Putamen (tissue), 1 donor: ENCODE data around the gene CDH4.

Source experiments
- DNase-seq: peaks from one replicate; pipeline ENCODE4 v3.0.0-alpha.2; 2016; ENCODE audit warnings: low spot score

CDH4 gene

GRCh38 chr20:61673152-61673847 lies 421.2 kb downstream of the CDH4 start:
- no peak for DNase-seq

GRCh38 chr20:61674121-61674520 lies 422.1 kb downstream of the CDH4 start:
- DNase-seq: no peak

GRCh38 chr20:61674688-61675087 lies 422.6 kb downstream of the CDH4 start:
- no peak for DNase-seq

- DNase-seq: no peak
These were observed 425.9 kb downstream of the CDH4 start for GRCh38 chr20:61677928-61678327.

- DNase-seq: no peak
These were observed 426.4 kb downstream of the CDH4 start for GRCh38 chr20:61678437-61678836.

- DNase-seq: no peak
These were observed 427.4 kb downstream of the CDH4 start for GRCh38 chr20:61679473-61679872.

GRCh38 chr20:61680096-61680495 lies 428.0 kb downstream of the CDH4 start:
- DNase-seq: no peak

GRCh38 chr20:61682114-61682995 lies 430.3 kb downstream of the CDH4 start:
- no peak for DNase-seq

GRCh38 chr20:61682996-61683681 lies 431.1 kb downstream of the CDH4 start:
- no peak for DNase-seq

- DNase-seq: no peak
These were observed 431.7 kb downstream of the CDH4 start for GRCh38 chr20:61683721-61684120.

- DNase-seq: no peak
These were observed 432.1 kb downstream of the CDH4 start for GRCh38 chr20:61684136-61684535.

GRCh38 chr20:61684583-61685235 lies 432.6 kb downstream of the CDH4 start:
- DNase-seq: no peak

- DNase-seq: no peak
These were observed 433.4 kb downstream of the CDH4 start for GRCh38 chr20:61685462-61685861.

- DNase-seq: no peak
These were observed 434.2 kb downstream of the CDH4 start for GRCh38 chr20:61686051-61686936.

GRCh38 chr20:61688411-61688810 lies 436.4 kb downstream of the CDH4 start:
- no peak for DNase-seq

- no peak for DNase-seq
These were observed 438.1 kb downstream of the CDH4 start for GRCh38 chr20:61690150-61690549.

- DNase-seq: no peak
These were observed 439.2 kb downstream of the CDH4 start for GRCh38 chr20:61690993-61691838.

GRCh38 chr20:61691978-61692377 lies 439.9 kb downstream of the CDH4 start:
- no peak for DNase-seq

- DNase-seq: no peak
These were observed 440.4 kb downstream of the CDH4 start for GRCh38 chr20:61692479-61692878.

- no peak for DNase-seq
These were observed 441.1 kb downstream of the CDH4 start for GRCh38 chr20:61693055-61693600.
